NCI-H146 treated with DMSO at 0.1 percent for 48 hours (cell line): ENCODE results near the gene CDCA5.
"Not testable (repeated sequence)": the region's sequence is repeated elsewhere in the genome, so short reads cannot be mapped to it uniquely, and the experiment has no call there.

Source experiments
- DNase-seq: peaks from one replicate; lab custom pipeline; 2025; ENCODE audit not compliant: unreplicated experiment; lab: John Stamatoyannopoulos, UW

Gene CDCA5

GRCh38 chr11:65119670-65119995, 35.8 kb upstream of the CDCA5 start:
- DNase-seq = no peak

GRCh38 chr11:65118891-65119669, 35.2 kb upstream of the CDCA5 start:
- not testable (repeated sequence) for DNase-seq

GRCh38 chr11:65118097-65118837, 34.4 kb upstream of the CDCA5 start:
- no peak for DNase-seq

DNA sequence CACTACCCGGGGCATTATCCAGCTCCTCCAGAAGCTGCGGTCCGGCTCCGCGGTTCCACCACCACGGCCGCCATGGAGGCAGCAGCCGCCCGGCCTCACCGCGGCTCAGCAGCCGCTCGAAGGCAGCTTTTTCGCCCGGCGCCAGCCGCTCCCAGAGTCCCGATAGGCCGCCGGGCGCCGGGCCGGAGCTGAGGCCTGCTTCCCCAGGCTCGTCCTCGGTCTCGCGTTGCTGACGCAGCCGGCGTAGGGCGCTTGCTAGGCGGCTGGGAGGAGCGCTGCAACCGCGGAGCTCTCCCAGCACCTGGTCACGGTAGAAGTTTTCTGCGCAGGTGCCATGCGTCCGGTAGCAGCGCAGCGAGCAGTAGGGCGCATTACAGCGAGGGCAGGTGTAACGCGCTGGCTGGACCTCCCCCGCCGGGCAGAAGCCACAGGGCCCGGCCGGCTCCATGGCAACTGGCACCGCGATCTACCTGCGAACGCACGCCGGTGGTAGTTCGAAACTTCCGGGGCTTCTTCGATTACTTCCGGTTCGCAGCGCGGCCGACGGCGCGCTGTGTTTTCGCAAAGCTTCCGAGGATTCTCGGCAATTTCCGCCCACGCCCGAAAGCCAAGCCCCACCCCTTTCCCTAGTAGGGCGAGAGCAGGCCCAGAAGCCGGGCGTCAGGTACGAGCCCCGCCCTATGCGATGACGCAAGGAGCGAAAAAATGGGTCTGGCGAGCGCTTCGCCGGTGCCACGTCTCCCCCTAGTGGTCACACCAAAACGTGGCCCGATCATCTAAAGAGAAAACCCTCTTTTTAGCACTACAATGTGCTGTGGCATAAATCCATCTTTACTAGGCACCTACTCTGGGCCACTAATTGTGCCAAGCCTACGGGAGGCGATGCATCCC, 33.6 kb upstream of the CDCA5 start, which contains the start of gene ZNHIT2:
Gene ZNHIT2 (minus strand): TSS at position 496 of the 891 bp plus-strand sequence. CDS start 48 bp downstream, at position 448.
- peak; percentile 97 for DNase-seq

GRCh38 chr11:65116370-65117205, 32.7 kb upstream of the CDCA5 start:
- peak; percentile 27 for DNase-seq

DNA sequence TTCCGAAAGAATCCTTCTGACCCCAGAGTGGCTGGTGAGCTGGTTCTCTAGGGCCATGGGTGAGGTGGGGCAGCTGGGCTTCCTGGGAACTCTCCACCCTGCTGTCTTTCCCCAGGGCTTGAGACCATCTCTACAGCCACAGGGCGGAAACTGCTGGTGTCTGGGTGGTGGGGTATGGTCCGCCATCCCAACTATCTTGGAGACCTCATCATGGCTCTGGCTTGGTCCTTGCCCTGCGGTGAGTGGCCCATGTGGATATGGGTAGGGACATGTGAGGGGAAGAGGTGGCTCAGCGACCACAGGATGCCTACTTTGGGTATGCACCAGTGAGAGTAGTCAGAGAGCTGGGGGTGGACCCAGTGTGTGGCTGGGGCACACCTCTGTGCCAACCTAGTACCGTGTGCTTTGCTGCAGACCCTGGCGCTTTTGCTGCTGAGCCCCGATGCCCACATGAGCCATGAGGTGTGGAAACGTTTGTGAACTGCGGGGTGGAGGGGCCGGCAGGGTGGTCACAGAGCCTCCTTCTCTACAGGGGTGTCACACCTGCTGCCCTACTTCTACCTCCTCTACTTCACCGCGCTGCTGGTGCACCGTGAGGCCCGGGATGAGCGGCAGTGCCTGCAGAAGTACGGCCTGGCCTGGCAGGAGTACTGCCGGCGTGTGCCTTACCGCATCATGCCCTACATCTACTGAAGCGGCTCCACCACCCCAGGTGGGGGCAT, 31.7 kb upstream of the CDCA5 start:
- DNase-seq = no peak

DNA sequence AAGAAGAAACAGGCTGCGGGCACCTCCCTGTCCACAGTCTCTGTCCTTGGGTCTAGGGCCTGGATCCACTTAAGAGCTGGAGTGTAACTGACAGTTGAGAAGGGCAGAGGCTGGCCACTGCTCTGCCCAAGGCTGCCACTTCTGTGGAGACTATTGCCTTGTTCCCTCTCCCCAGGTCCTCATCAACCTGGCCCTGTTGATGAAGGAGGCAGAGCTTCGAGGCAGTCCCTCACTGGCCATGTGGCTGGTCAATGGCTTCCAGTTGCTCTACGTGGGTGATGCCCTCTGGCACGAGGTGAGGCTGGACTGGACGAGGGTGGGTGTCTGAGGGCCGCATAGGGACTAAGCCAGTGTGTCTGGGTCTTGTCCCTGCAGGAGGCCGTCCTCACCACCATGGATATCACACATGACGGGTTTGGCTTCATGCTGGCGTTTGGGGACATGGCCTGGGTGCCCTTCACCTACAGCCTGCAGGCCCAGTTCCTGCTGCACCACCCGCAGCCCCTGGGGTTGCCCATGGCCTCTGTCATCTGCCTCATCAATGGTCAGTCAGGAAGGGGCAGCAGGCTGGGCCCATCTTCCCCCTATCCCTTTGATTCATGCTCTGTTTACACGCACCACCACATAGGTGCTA, 30.8 kb upstream of the CDCA5 start:
- DNase-seq = no peak

DNA sequence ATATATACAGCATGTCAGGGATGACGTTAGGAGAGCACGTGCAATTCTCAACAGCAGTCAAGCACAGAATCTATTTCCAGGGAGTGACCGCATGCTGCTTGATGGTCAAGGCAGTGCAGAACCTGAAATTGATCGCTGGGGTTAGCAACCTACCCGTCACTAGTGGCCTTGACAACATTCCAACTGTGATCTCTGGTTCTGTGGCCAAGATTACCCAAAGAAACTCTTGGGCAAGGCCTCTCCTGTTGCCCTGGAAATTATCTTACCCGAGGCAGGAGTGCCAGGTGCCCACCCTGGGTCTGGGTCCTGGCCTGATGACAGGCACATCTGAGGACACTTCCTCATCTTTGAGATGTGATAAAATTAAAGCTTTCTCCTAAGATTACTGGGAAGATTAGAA, 30.0 kb upstream of the CDCA5 start:
- no peak for DNase-seq

GRCh38 chr11:65113361-65113756, 29.5 kb upstream of the CDCA5 start:
- no peak for DNase-seq

DNA sequence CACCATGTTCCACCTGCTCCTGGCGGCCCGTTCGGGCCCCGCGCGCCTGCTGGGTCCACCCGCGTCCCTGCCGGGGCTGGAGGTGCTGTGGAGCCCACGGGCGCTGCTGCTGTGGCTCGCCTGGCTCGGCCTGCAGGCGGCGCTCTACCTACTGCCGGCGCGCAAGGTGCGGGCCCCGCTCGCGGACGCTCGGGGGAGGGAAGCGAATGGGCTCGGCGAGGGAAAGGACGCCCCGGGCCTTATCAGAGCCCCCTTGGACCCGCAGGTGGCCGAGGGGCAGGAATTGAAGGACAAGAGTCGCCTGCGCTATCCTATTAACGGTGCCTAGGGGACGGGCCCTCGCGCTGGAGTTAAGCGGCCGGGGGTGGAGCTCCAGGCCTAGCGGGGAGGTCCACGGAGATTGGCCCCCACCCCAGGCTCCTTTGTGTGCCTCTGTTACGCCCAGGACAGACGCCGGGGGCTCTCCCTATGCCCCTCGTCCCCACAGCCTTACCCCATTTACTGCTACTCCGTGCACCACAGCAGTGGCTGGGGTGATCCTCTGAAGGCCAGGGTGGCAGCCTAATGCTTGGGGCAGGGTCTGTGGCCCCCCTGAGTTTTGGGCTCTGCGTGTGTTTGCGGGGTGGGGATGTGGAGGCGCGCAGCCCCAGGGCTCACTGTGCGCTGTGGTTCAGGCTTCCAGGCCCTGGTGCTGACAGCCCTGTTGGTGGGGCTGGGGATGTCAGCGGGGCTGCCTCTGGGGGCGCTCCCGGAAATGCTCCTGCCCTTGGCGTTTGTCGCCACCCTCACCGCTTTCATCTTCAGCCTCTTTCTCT, 28.9 kb upstream of the CDCA5 start:
- DNase-seq = peak; percentile 57

GRCh38 chr11:65111744-65112545, 28.1 kb upstream of the CDCA5 start, which contains the start of gene TM7SF2:
TSS of gene TM7SF2 (plus strand) at chr11:65111872. CDS start at chr11:65112016, 144 bp downstream.
- DNase-seq = peak; percentile 91

DNA sequence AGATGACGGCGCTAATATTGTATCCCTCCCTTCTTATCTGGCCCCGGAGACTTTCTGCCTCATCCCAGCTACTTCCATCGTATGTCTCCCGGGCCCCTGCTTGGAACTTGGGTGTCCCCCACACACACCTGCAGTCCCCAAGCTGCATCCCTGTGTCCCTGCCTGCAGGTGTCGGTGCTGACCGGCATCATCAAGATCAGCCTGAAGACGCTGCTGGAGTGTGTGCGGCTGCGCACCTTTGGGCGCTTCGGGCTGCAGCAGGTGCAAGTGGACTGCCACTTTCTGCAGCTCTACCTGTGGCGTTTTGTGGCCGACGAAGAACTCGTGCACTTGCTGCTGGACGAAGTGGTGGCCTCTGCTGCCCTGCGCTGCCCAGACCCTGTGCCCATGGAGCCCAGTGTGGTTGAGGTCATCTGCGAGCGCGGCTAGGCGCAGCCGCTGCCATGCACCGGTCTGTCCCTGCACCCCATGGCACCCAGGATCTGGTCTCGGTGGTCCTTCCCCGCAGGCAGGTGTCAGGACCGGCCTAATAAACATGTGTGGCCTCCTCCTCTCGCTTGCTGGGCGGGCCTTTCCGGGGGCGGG, 27.4 kb upstream of the CDCA5 start:
- DNase-seq = no peak

DNA sequence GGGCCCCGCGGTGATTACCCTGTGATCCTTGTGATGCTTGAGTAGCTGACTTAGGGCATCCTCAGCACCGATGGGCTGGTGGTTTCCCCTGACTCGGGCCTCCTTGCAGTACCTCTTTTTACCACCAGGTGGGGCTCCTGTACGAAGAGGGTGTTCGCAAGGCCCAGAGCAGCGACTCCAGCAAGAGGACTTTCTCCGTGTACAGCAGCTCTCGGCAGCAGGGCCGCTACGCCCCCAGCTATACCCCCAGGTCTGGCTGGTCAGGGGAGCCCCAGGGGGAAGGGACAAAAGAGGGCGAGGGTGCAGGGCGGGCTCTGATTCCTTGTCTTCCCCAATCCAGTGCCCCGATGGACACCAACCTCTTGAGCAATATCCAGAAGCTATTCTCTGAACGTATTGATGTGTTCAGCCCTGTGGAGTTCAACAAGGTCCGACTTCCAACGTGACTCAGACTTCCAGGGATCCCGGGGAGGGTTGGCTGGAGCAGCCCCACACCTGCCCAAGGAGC, 26.6 kb upstream of the CDCA5 start:
- peak; percentile 70 for DNase-seq

DNA sequence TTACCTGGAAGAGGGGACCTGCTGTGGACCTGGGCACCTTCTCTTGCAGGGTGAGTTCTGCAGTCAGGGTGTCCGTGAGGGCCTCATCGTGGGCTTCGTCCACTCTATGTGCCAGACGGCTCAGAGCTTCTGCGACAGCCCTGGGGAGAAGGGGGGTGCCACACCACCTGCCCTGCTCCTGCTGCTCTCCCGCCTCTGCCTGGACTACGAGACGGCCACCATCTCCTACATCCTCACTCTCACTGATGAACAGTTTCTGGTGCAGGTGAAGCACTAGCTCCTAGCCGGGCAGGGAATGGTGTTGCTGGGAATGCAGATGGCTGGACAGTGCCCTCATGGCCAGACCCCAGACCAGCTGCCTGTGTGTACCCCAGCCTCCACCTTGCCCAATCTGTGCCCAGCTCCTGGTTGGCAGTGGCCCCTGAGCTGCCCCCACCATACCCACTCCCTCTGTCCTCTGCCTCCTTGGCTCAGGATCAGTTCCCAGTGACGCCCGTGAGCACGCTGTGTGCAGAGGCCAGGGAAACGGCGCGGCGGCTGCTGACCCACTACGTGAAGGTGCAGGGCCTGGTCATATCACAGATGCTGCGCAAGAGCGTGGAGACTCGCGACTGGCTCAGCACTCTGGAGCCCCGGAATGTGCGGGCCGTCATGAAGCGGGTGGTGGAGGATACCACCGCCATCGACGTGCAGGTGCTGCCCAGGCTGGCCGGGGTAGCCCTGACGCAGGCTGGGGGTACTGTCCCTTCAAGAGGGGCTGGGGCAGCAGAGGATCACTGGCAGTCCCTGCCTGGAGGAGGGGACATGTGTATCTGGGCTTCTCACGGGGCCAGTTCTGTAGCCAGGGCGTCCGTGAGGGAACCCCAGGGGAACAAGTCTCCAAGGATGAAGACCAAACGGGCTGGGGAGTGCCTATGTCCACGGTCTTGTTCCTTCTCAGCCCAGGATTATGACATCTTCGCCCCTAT, 25.7 kb upstream of the CDCA5 start:
- DNase-seq = no peak

DNA sequence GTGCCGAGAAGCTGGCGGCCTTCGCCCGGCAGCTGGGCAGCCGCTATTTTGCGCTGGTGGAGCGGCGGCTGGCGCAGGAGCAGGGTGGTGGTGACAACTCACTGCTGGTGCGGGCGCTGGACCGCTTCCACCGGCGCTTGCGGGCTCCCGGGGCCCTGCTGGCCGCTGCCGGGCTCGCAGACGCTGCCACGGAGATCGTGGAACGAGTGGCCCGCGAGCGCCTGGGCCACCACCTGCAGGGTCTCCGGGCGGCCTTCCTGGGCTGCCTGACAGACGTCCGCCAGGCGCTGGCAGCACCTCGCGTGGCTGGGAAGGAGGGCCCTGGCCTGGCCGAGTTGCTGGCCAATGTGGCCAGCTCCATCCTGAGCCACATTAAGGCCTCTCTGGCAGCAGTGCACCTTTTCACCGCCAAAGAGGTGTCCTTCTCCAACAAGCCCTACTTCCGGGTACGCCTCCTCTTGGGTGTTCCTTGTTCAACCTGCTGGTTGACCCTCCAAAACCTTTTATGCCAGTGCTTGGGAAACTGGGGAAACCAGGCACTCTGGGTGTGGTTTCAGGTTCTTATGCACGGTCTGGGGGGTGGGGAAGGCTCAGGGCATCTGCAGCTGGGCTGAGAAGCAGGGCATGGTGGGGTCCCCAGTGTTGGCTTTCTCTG, 24.8 kb upstream of the CDCA5 start:
- DNase-seq = no peak
